GM18502 (cell line): ENCODE measurements around the gene CARM1.
"Not testable (repeated sequence)": the region's sequence is repeated elsewhere in the genome, so short reads cannot be mapped to it uniquely, and the experiment has no call there.

Experiments
- ATAC-seq: cut with Tn5 transposase; IDR thresholded peaks from one replicate; pipeline ENCODE4 v1.9.1; 2021; ENCODE audit warnings: mild to moderate bottlenecking; ENCODE audit not compliant: unreplicated experiment, poor library complexity

The CARM1 gene

GRCh38 chr19:10846500-10847202, 24.7 kb upstream of the CARM1 start:
- no peak for ATAC-seq

GRCh38 chr19:10848230-10848856, 23.0 kb upstream of the CARM1 start, which contains the start of gene C19orf38:
Gene C19orf38, plus strand, starts transcription at chr19:10848415. Its CDS starts 94 bp downstream, at chr19:10848509.
- ATAC-seq: no peak

DNA sequence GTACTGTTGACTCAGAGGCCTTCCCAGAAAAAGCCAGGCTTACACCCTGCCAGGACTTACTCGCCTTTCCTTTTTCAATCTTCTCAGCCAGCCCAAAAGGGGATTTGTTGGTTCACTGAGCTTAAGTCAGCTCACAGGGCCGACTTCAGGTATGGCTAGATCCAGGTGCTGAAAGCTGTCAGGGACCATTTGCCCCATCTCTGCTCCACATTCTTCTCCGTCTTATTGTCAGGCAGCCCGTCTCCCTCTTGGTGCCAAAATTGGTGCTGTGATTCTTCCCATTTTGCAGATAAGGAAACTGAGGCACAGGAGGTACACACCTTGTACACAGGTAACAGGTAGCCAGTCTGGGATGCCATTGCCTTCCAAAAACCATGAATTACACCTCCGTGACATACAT, 20.7 kb upstream of the CARM1 start:
- ATAC-seq: no peak

- no peak for ATAC-seq
Observed at GRCh38 chr19:10852098-10852800, 19.1 kb upstream of the CARM1 start.

GRCh38 chr19:10852941-10853340, 18.4 kb upstream of the CARM1 start:
- ATAC-seq: no peak

DNA sequence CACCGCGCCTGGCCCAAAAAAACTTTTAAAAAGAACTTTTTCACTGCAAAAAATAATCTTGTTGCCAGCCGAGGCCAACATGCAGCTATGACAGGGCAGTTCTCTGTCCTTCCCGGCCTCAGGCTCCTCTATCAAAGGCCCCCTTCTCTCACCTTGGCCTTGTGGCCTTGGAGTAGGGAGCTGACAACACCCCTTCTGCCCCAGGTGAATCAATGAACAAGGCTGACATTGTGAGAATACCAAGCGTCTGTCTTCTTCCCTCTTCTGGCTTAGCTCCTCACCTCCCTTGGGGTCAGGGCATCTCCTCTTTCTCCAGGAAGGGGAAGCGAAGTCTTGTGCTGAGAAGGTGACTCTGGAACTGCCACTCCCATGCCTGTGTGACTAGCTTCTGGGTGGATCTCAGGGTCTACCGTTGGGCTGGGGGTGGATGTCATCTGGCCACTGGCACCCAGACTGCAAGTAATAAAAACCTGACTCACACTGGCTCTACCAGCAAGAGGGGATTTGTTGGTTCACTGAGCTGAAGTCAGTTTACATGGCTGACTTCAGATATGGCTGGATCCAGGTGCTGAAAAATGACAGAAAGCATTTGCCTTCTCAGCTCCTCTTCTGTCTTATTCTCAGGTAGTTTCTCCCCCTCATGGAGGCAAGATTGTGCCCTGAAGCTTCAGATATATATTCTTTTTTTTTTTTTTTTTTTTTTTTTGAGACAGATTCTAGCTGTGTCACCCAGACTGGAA, 16.8 kb upstream of the CARM1 start:
- ATAC-seq: no peak

GRCh38 chr19:10855879-10856522, 15.4 kb upstream of the CARM1 start:
- no peak for ATAC-seq

DNA sequence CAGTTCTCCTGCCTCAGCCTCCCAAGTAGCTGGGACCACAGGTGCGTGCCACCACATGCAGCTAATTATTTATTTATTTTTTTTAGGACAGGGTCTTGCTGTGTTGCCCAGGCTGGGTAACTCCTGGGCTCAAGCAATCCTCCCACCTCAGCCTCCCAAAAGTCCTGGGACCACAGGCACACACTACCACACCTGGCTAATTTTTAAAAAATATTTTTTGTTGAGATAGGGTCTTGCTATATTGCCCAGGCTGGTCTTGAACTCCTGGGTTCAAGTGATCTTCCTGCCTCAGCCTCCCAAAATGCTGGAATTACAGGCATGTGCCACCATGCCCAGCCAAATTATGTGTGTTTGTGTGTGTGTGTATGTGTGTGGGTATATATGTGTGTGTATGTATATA, 14.5 kb upstream of the CARM1 start:
- ATAC-seq: not testable (repeated sequence)

- no peak for ATAC-seq
Observed at GRCh38 chr19:10858204-10858828, 13.0 kb upstream of the CARM1 start.

DNA sequence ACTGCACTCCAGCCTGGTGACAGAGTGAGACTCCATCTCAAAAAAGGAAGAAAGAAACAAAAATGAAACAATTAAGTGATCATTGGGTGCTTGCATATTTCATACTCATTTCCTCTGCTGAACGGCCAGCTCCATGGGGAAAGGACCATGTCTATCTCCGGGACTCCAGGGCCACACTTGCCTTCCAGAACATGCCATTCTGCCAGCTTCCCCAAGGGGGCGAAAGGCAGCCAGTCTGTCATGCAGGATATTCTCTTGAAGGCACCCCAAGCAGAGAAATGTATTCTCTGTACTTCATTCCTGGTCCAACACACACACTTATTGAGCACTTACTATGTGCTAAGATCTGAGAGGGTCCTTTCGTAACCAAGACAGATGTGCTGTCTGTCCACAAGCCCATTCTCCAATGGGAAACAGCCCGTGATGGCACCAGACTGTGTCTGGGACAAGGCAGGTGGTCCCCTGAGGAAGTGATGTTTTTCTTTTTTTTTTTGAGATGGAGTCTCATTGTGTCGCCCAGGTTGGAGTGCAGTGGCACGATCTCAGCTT, 10.2 kb upstream of the CARM1 start:
- ATAC-seq: no peak

- no peak for ATAC-seq
Observed at GRCh38 chr19:10862561-10863106, 8.7 kb upstream of the CARM1 start.

DNA sequence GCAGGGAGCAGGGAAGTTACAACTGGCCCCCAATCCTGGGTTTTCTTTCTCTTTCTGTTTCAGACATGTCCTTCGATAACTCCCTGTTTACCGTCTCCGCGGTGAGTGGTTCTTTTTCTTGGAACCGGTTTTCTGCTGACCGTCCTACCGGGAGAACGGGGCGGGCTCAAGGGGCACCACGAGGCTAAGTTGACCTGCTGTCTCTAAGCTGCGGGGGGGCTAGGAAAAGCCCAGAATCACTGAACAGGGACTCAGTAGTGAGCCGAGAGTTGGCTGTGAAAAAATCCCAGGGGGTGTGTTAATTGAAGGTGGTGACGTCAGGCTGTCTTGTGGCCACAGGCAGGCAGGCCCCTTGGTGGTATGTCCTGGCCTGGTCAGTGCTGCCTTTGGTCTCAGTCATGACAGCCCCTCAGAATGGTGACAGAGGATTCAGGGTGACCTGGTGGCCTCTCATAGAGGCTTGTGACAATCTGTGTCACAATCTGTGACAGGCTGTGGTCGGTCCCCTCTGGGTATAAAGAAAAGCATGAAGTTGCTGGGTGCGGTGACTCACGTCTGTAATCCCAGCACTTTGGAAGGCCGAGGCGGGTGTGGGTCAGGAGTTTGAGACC, 8.1 kb upstream of the CARM1 start:
- no peak for ATAC-seq

- no peak for ATAC-seq
Observed at GRCh38 chr19:10864538-10864899, 6.8 kb upstream of the CARM1 start.

GRCh38 chr19:10866495-10866894, 4.9 kb upstream of the CARM1 start:
- ATAC-seq: no peak

GRCh38 chr19:10868872-10869547, 2.3 kb upstream of the CARM1 start:
- ATAC-seq: no peak

DNA sequence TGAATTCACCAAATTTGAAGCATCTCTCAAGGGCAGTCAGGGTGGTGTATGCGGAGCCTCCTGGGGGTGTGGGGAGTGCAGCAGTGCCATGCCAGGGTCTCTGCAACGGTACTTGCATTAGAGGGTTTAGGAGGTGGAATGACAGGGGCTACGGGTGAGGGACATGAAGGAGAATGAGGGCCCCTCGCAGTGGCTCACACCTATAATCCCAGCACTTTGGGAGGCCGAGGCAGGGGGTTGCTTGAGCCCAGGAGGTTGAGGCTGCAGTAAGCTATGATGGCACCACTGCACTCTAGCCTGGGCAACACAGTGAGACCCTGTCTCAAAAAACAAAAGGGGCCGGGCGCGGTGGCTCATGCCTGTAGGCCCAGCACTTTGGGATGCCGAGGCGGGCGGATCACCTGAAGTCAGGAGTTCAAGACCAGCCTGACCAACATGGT, 1.5 kb upstream of the CARM1 start:
- ATAC-seq: not testable (repeated sequence)

GRCh38 chr19:10870501-10870954, 825 bp upstream of the CARM1 start:
- no peak for ATAC-seq
